Neural cell (in vitro differentiated cells): ENCODE results near the gene TNFAIP3. TPM values are rescaled to one million over a fixed set of nuclear protein-coding genes. Genes with fewer than 3 reads are reported as not detected.

Source experiments
- H2AFZ ChIP-seq: fragments of 200-600, 300-800 bp; sonication (generic), shearing (Covaris generic); 2 replicates; pipeline ENCODE4 v1.6.0; 2014; ENCODE audit warnings: low read depth, mild to moderate bottlenecking, antibody characterized with exemption, low read length, moderate library complexity
- H3F3A ChIP-seq: fragments of 200-600 bp; shearing (Covaris generic); 2 replicates; pipeline ENCODE4 v1.6.1; 2016; ENCODE audit warnings: mild to moderate bottlenecking, moderate library complexity, mixed read lengths, antibody characterized with exemption, low read length; ENCODE audit not compliant: insufficient read depth, poor library complexity, severe bottlenecking
- H3K27ac ChIP-seq: fragments of 200-600, 300-800 bp; sonication (generic), shearing (Covaris generic); 2 replicates; pipeline ENCODE4 v1.5.1; 2014; ENCODE audit warnings: mild to moderate bottlenecking, low read length, moderate library complexity
- H3K27me3 ChIP-seq: fragments of 300-800, 200-600 bp; sonication (generic), shearing (Covaris generic); 2 replicates; pipeline ENCODE4 v1.6.0; 2014; ENCODE audit warnings: mild to moderate bottlenecking, low read depth, low read length, moderate library complexity; ENCODE audit not compliant: insufficient read depth
- H3K36me3 ChIP-seq: fragments of 300-800, 200-600 bp; sonication (generic), shearing (Covaris generic); 2 replicates; pipeline ENCODE4 v1.5.1; 2014; ENCODE audit warnings: mild to moderate bottlenecking, antibody characterized with exemption, low read length, moderate library complexity; ENCODE audit not compliant: insufficient read depth
- H3K4me2 ChIP-seq: fragments of 300-800, 200-600 bp; sonication (generic), shearing (Covaris generic); 2 replicates; pipeline ENCODE4 v1.6.0; 2014; ENCODE audit warnings: mild to moderate bottlenecking, low read length
- H3K4me3 ChIP-seq: fragments of 300-800, 200-600 bp; sonication (generic), shearing (Covaris generic); 2 replicates; pipeline ENCODE4 v1.5.1; 2014; ENCODE audit warnings: mild to moderate bottlenecking, low read length, moderate library complexity
- H3K79me2 ChIP-seq: fragments of 200-600 bp; shearing (Covaris generic); replicated peaks from 2 replicates; pipeline ENCODE4 v1.6.0; 2014; ENCODE audit warnings: mild to moderate bottlenecking, low read length, moderate library complexity; ENCODE audit not compliant: insufficient read depth
- H3K9ac ChIP-seq: fragments of 300-800, 200-600 bp; sonication (generic), shearing (Covaris generic); 2 replicates; pipeline ENCODE4 v1.6.1; 2016; ENCODE audit warnings: mild to moderate bottlenecking, low read length, mixed read lengths
- H3K9me2 ChIP-seq: fragments of 200-600 bp; shearing (Covaris generic); 2 replicates; pipeline ENCODE4 v1.6.1; 2016; ENCODE audit warnings: mild to moderate bottlenecking, low read length, mixed read lengths; ENCODE audit not compliant: insufficient read depth
- H3K9me3 ChIP-seq: fragments of 200-600, 300-800 bp; sonication (generic), shearing (Covaris generic); 2 replicates; pipeline ENCODE4 v1.6.1; 2016; ENCODE audit warnings: mild to moderate bottlenecking, mixed run types, low read length, moderate library complexity, mixed read lengths
- H4K20me1 ChIP-seq: fragments of 200-600 bp; shearing (Covaris generic); 2 replicates; pipeline ENCODE4 v1.6.1; 2016; ENCODE audit warnings: mild to moderate bottlenecking, mixed run types; ENCODE audit not compliant: insufficient read depth
- EP300 ChIP-seq: fragments of 450-650 bp; conservative IDR thresholded peaks from 2 replicates; pipeline ENCODE4 v1.6.1; 2014; ENCODE audit warnings: antibody characterized with exemption, mild to moderate bottlenecking, moderate library complexity; ENCODE audit not compliant: poor library complexity, severe bottlenecking
- EZH2 ChIP-seq: fragments of 200-600, 300-800 bp; shearing (Covaris generic), sonication (generic); IDR thresholded peaks from 2 replicates; pipeline ENCODE4 v1.6.1; 2014; ENCODE audit warnings: antibody characterized with exemption, low read length, borderline replicate concordance, mild to moderate bottlenecking; ENCODE audit not compliant: insufficient read depth, poor library complexity, severe bottlenecking
- MXI1 ChIP-seq: fragments of 450-650 bp; conservative IDR thresholded peaks from 2 replicates; pipeline ENCODE4 v1.6.1; 2014; ENCODE audit warnings: antibody characterized with exemption, mild to moderate bottlenecking; ENCODE audit not compliant: poor library complexity, severe bottlenecking
- POLR2AphosphoS5 ChIP-seq: IDR thresholded peaks from 2 replicates; pipeline ENCODE4 v1.6.1; 2012
- RAD21 ChIP-seq: fragments of 450-650 bp; conservative IDR thresholded peaks from 2 replicates; pipeline ENCODE4 v1.6.1; 2014; ENCODE audit warnings: antibody characterized with exemption, mild to moderate bottlenecking, moderate library complexity
- SMC3 ChIP-seq: fragments of 450-650 bp; conservative IDR thresholded peaks from 2 replicates; pipeline ENCODE4 v1.6.1; 2014; ENCODE audit warnings: antibody characterized with exemption, mild to moderate bottlenecking, moderate library complexity; ENCODE audit not compliant: poor library complexity
- TAF1 ChIP-seq: IDR thresholded peaks from 2 replicates; pipeline ENCODE4 v1.6.1; 2012; ENCODE audit warnings: low read depth
- polyA plus RNA-seq: library from polyadenylated mRNA; depleted of rRNA; stranded (reverse); fragments of >200 nt; gene quantifications from 2 replicates; pipeline ENCODE4 v1.2.3, GENCODE V29; 2014
- TF ChIP-seq, protein P1 (sequence below): fragments of 450-650 bp; IDR thresholded peaks from 2 replicates; pipeline ENCODE4 v1.5.1; 2014; ENCODE audit warnings: antibody characterized with exemption, mild to moderate bottlenecking, moderate library complexity; ENCODE audit not compliant: poor library complexity, severe bottlenecking
- TF ChIP-seq, protein P2 (sequence below): IDR thresholded peaks from 2 replicates; pipeline ENCODE4 v1.6.1; 2012; ENCODE audit warnings: borderline replicate concordance

Gene TNFAIP3
- polyA plus RNA-seq, 1 donor from 2014 or later: 0.20 TPM

DNA sequence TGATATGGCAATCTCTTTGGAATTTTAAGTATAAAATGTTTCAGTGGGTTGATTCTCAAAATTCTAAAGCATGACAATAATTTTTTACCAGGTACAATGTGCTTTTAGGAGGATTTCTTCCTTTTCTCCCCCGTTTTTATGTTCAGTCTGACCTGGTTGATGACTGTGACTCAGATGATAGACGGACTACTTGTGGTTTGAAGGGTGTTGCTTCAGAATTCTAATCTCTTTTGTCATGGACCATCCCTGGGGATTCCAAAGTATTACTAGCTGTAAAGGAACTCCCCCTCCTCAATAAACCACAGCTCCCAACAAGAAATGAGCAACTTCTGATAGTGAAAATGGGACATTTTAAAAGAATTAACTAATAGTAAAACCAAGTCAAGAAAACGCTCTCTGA lies 34.9 kb upstream of the TNFAIP3 start:
- H4K20me1 ChIP-seq: no peaks in the 10 kb centered on the region
- TF ChIP-seq POLR2AphosphoS5: no peak
- TF ChIP-seq, protein P1, sequence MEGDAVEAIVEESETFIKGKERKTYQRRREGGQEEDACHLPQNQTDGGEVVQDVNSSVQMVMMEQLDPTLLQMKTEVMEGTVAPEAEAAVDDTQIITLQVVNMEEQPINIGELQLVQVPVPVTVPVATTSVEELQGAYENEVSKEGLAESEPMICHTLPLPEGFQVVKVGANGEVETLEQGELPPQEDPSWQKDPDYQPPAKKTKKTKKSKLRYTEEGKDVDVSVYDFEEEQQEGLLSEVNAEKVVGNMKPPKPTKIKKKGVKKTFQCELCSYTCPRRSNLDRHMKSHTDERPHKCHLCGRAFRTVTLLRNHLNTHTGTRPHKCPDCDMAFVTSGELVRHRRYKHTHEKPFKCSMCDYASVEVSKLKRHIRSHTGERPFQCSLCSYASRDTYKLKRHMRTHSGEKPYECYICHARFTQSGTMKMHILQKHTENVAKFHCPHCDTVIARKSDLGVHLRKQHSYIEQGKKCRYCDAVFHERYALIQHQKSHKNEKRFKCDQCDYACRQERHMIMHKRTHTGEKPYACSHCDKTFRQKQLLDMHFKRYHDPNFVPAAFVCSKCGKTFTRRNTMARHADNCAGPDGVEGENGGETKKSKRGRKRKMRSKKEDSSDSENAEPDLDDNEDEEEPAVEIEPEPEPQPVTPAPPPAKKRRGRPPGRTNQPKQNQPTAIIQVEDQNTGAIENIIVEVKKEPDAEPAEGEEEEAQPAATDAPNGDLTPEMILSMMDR: no peak
- no peak for TF ChIP-seq MXI1
- no peak for TF ChIP-seq EP300
- no peak for TF ChIP-seq SMC3
- TF ChIP-seq, protein P2, sequence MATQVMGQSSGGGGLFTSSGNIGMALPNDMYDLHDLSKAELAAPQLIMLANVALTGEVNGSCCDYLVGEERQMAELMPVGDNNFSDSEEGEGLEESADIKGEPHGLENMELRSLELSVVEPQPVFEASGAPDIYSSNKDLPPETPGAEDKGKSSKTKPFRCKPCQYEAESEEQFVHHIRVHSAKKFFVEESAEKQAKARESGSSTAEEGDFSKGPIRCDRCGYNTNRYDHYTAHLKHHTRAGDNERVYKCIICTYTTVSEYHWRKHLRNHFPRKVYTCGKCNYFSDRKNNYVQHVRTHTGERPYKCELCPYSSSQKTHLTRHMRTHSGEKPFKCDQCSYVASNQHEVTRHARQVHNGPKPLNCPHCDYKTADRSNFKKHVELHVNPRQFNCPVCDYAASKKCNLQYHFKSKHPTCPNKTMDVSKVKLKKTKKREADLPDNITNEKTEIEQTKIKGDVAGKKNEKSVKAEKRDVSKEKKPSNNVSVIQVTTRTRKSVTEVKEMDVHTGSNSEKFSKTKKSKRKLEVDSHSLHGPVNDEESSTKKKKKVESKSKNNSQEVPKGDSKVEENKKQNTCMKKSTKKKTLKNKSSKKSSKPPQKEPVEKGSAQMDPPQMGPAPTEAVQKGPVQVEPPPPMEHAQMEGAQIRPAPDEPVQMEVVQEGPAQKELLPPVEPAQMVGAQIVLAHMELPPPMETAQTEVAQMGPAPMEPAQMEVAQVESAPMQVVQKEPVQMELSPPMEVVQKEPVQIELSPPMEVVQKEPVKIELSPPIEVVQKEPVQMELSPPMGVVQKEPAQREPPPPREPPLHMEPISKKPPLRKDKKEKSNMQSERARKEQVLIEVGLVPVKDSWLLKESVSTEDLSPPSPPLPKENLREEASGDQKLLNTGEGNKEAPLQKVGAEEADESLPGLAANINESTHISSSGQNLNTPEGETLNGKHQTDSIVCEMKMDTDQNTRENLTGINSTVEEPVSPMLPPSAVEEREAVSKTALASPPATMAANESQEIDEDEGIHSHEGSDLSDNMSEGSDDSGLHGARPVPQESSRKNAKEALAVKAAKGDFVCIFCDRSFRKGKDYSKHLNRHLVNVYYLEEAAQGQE: no peak
- no peak for TF ChIP-seq TAF1
- TF ChIP-seq EZH2: no peak
- TF ChIP-seq RAD21: no peak
- no peak overlapping the region for H3K27ac ChIP-seq
- H3K9me2 ChIP-seq: no peaks in the 10 kb centered on the region
- no peak overlapping the region for H2AFZ ChIP-seq
- H3K9ac ChIP-seq: no peak overlapping the region
- H3K4me3 ChIP-seq: no peak overlapping the region
- no peaks in the 10 kb centered on the region for H3F3A ChIP-seq
- no peaks in the 10 kb centered on the region for H3K36me3 ChIP-seq
- H3K4me2 ChIP-seq: no peak overlapping the region
- H3K79me2 ChIP-seq: no peaks in the 10 kb centered on the region
- no peaks in the 10 kb centered on the region for H3K27me3 ChIP-seq
- no peaks in the 10 kb centered on the region for H3K9me3 ChIP-seq

DNA sequence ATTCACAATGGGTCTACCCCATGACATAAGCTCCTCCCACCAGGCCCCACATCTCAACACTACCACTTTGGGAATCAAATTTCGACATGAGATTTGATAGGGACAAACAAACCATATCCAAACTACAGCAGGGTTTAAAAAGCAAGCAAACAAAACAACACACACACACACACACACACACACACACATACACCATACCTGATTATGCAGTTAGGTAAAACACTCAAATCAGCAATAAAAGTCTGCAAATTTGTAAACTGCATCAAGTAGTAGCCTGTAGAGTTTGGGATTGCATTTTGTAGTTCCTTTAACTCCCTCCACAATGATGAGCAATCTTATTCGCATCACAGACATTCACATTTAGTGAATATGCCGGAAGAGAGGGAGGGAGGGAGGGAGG lies 32.6 kb upstream of the TNFAIP3 start:
- H3K4me2 ChIP-seq: no peak overlapping the region
- H3K36me3 ChIP-seq: no peaks in the 10 kb centered on the region
- H4K20me1 ChIP-seq: no peaks in the 10 kb centered on the region
- H2AFZ ChIP-seq: no peak overlapping the region
- TF ChIP-seq, protein P2: no peak
- TF ChIP-seq RAD21 (no peak), TAF1 (no peak), POLR2AphosphoS5 (no peak), MXI1 (no peak), EZH2 (no peak), EP300 (no peak), SMC3 (no peak)
- TF ChIP-seq, protein P1: no peak
- H3K9ac ChIP-seq: no peak overlapping the region
- no peak overlapping the region for H3K4me3 ChIP-seq
- H3K9me2 ChIP-seq: no peaks in the 10 kb centered on the region
- no peaks in the 10 kb centered on the region for H3K79me2 ChIP-seq
- H3F3A ChIP-seq: no peaks in the 10 kb centered on the region
- no peaks in the 10 kb centered on the region for H3K9me3 ChIP-seq
- H3K27ac ChIP-seq: no peak overlapping the region
- no peaks in the 10 kb centered on the region for H3K27me3 ChIP-seq
